T-helper 1 cell treated with Interleukin-12 subunit alpha and Interleukin-12 subunit beta and Interleukin-4 antibody, amounts not matched to agents 30 ng/mL and 1 ng/mL, for 36 hours (primary cell): ENCODE results near the gene ABHD5. TPM values are rescaled to one million over a fixed set of nuclear protein-coding genes. Genes with fewer than 3 reads are reported as not detected.

ENCODE experiments used
- intact Hi-C: fragments of 100-400 bp; cut with micrococcal nuclease; formaldehyde crosslinking; loops from one replicate; pipeline ENCODE4 v1.15.1; 2024
- total RNA-seq: library from RNA; stranded (reverse); gene quantifications from 2 replicates; pipeline ENCODE4 v1.2.3, GENCODE V29; 2022

Gene ABHD5
- total RNA-seq, 1 donor from 2014 or later, result 19.2 TPM

- intact Hi-C loops, result loop anchor here (2.0 kb wide), 1 partner anchor 63 kb away; the partner anchor contains the start of gene ABHD5
Measured at GRCh38 chr3:43753741-43754715, 63.3 kb downstream of the ABHD5 start.

DNA sequence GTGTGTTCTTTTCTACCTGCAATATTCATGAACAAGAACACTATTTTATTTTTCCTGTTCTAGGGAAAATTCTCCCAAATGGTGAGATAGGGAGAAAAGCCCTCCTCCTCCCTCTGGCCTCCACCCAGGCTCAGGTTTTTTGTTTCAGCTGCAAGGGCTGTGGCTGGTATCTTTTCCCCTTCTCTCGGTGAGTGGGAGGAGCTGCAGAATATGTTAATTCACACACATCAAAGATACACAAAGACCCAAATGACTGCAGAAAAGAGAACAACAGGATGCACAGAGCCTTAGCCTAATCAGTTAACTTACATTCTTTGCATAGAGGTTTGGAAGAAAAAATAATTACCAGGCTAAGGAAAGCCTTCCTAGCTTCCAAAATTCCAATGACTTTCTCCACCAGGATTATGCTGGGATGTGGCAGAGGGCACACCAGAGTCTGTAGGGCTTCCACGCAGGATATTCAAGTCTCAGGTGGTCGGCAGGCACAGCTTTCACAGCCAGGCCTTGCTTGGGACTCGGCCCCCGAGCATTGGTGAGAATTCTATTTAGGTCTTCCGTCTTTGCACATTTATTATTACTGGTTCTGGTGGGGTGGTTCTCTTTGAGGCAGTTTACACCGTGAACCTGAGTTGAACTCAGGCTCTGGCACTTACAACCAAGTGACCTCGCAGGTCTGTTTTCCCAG is 64.9 kb downstream of the ABHD5 start:
- intact Hi-C loops, result loop anchor here (1.0 to 5.0 kb wide), 4 partner anchors 14 to 213 kb away; partner anchors contain the start of gene ABHD5

DNA sequence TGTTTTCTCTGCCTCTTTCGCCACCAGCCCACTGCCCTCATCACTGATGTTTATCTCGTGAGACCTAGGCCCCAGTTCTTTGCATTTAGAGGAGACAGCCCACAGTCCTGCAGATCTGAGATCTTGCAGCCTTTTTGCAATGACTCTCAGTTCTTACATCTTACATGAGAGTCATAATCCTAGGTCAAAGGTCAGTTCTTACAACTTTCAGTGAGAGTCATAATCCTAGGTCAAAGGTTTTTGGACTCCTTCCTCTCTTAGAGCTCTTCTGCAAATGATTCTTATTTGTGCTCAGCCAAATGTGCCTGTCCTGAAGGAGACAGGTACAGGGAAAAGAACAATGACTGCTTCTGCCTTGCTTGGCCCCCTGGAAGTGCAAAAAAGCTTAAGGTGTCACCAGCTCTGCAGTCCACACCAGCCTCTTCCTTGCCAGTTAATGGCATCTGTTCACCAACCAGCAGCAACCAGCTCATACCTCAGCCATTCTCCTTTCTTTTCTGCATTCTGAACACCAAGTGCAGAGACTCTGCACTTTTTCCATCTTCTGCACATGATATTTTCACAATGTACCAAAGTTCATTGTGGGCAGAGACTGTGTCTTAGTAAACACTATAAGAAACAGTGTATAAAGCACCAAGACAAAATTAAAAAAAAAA is 67.1 kb downstream of the ABHD5 start:
- intact Hi-C loops, result loop anchor here (5.0 kb wide), 1 partner anchor 215 kb away; no protein-coding TSS in a partner anchor

GRCh38 chr3:43758592-43759225 is 68.0 kb downstream of the ABHD5 start:
- intact Hi-C loops, result loop anchor here (5.0 kb wide), 1 partner anchor 216 kb away; no protein-coding TSS in a partner anchor

- intact Hi-C loops, result loop anchor here (5.0 kb wide), 1 partner anchor 217 kb away; no protein-coding TSS in a partner anchor
Measured at GRCh38 chr3:43759297-43759782, 68.6 kb downstream of the ABHD5 start.

DNA sequence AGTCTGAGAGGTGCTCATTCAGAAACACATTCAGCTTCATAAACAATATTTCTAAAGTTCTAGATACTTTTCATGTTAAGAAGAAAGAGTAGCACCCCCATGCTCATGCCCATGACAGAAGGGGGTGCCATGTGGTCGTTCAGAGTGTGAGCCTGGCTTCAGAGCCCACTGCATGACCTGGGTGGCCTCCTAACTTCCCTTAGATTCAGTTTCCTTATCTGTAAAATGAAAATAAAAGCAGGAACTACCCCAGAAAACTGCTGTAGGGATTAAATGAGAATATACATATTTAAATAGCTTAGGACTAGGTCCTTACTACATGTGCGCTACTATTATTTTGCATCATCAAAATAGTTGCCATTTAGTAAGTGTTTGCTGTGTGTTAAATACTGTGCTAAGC is 69.2 kb downstream of the ABHD5 start:
- intact Hi-C loops, result loop anchor here (5.0 kb wide), 1 partner anchor 218 kb away; no protein-coding TSS in a partner anchor

DNA sequence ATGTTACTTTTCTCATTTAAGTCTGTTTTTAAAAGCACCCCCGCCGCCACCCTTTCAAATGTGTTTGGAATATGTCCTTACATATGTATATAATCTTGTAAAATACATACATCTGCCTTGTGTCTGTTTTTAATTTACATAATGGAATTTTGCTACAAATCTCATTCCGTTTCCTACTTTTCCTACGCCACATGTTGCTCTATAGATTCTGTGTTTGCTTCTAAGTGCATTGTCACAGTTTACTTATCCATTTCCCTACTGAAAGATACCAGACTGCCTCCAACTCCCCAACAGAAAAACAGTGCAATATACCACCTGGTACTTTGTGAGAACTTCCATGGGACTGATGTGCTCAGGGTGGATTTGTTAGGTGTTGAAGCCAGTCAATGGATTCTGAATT is 70.2 kb downstream of the ABHD5 start:
- intact Hi-C loops, result no loop called here

- intact Hi-C loops, result no loop called here
Measured at GRCh38 chr3:43762451-43762850, 71.7 kb downstream of the ABHD5 start.

- intact Hi-C loops, result no loop called here
Measured at GRCh38 chr3:43764056-43764455, 73.3 kb downstream of the ABHD5 start.

- intact Hi-C loops, result no loop called here
Measured at GRCh38 chr3:43764471-43764870, 73.7 kb downstream of the ABHD5 start.

- intact Hi-C loops, result no loop called here
Measured at GRCh38 chr3:43765521-43765971, 74.8 kb downstream of the ABHD5 start.

GRCh38 chr3:43766672-43767465 is 76.1 kb downstream of the ABHD5 start:
- intact Hi-C loops, result no loop called here

GRCh38 chr3:43768381-43768973 is 77.7 kb downstream of the ABHD5 start:
- intact Hi-C loops, result no loop called here

- intact Hi-C loops, result loop anchor here (1.0 kb wide), 2 partner anchors 14 to 429 kb away; no protein-coding TSS in a partner anchor
Measured at GRCh38 chr3:43769097-43769884, 78.6 kb downstream of the ABHD5 start.

GRCh38 chr3:43769885-43770425 is 79.2 kb downstream of the ABHD5 start:
- intact Hi-C loops, result loop anchor here (1.0 kb wide), 2 partner anchors 15 to 428 kb away; no protein-coding TSS in a partner anchor

DNA sequence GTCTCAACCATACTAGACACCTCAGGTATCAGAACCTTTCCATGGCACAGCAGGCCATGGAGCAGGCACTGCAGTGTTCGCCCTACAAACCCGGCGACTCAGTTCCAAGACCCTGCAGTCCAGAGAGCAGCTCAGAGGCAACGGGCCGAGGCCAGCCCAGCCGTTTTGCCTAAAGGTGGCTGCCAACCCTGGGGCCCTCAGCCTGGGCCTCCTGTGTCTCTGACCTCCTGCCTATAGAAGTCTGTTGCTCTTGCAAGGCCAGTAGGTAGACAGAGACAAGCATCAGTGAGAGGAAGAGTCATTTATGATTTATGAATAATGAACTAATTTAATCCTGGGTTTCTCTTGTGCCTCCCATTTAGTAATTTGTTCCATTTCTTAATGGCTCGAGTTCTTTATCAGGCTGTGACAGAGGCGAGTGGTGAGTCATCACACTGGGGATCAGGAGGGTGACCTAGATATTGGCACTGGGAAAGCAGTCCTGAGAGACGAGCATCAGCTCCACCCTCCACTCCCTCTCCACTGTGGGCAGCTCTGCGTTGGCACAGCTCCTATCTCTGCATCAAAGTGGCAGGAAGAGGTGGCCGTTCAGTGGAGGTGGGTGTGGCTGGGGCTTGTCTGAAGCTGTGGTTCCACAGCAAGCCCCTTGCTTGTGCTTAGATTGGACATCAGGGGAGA is 79.8 kb downstream of the ABHD5 start:
- intact Hi-C loops, result no loop called here

GRCh38 chr3:43771610-43772009 is 80.9 kb downstream of the ABHD5 start:
- intact Hi-C loops, result no loop called here
